LHCN-M2 (cell line): ENCODE results near the gene PRR22. TPM values are rescaled to one million over a fixed set of nuclear protein-coding genes. Genes with fewer than 3 reads are reported as not detected.

ENCODE experiments used
- DNase-seq: peaks from one replicate; pipeline ENCODE4 v3.0.0-alpha.2; 2012; ENCODE audit warnings: low read depth
- total RNA-seq: library from RNA; depleted of rRNA; stranded (reverse); fragments of >200 nt; gene quantifications from 2 replicates; pipeline ENCODE4 v1.2.3, GENCODE V29; 2014

Gene PRR22
- total RNA-seq, 1 experiment from 2014 or later, result 2.0 TPM

DNA sequence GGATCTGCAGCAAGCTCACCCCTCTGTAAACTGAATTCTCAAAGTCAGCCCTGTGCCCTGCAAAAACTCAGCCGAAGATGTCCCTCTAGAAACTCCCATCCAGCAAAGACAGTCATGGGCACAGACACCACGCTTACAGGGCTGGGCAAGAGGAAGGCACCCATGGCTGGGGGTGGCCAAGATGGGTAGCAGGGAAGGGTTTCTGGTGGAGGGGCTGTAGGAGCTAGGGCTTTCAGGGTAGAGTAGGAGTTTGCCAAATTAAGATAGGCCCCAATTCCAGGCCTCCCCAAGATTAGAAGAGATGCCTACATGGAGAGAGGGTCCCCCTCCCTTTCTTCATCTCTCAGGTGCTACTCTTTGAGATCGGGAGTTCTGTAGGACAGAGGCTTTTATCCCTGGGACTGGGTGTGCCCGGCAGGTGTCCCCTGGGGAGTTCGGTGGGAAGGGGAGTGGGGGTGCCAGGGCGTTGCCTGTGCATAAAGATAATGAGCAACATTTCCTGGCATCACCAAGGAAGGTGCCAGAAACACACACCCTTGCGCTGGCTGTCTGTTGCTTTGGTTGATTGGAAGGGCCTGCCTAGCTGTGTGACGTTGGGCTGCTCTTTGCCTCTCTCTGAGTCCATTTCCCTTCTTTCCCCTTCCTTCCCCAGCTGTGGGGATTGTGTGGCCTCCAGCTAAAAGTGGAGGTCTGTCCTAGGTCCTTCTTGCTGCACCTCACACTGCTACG, 29.7 kb upstream of the PRR22 start:
- DNase-seq, result no peak

DNA sequence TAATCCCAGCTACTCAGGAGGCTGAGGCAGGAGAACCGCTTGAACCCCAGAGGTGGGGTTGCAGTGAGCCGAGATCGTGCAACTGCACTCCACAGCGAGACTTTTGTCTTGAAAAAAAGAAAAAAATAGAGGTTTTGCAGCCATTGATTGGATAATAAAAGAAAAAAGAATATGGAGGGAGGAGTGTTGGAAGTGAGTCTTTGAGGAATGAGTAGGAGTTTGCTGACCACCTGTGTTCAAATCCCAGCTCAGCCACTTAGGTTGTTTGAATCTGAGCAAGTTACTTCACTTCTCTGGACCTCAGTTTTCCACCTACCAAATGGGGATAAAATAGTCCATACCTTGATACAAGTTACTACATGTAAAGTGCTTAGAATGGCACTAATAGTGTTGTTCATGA, 26.6 kb upstream of the PRR22 start:
- DNase-seq, result no peak

DNA sequence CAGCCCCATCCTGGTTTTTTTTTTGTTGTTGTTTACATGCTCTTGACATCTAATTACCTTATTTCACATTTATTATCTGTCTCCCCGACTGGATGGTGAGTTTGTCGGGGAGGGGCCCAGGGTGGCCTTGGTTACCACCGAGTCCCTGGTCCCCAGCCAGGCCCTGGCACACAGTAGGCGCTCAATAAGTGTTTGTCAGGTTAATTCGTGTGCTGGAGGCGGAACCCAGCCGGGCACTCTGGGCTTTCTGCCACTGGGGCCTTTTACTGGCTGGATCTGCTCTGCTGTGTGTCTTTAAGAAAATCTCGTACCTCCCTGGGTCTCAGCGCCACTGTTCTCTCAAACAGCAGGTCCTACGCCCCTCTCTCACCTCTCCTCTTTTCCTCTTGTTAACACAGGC, 24.9 kb upstream of the PRR22 start:
- no peak for DNase-seq

DNA sequence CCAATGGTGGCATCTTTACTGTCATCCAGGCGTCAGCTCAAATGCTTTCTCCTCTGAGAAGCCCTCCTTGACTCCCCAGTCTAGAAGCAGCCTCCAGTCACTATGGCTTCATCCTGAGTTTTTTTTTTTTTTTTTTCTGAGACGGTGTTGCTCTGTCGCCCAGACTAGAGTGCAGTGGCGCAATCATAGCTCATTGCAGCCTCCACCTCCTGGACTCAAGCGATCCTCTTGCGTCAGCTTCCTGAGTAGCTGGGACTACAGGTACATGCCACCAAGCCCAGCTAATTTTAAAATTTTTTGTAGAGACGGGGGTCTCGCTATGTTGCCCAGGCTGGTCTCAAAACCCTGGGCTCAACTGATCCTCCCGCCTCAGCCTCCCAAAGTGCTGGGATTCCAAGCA, 24.5 kb upstream of the PRR22 start:
- DNase-seq, result no peak

DNA sequence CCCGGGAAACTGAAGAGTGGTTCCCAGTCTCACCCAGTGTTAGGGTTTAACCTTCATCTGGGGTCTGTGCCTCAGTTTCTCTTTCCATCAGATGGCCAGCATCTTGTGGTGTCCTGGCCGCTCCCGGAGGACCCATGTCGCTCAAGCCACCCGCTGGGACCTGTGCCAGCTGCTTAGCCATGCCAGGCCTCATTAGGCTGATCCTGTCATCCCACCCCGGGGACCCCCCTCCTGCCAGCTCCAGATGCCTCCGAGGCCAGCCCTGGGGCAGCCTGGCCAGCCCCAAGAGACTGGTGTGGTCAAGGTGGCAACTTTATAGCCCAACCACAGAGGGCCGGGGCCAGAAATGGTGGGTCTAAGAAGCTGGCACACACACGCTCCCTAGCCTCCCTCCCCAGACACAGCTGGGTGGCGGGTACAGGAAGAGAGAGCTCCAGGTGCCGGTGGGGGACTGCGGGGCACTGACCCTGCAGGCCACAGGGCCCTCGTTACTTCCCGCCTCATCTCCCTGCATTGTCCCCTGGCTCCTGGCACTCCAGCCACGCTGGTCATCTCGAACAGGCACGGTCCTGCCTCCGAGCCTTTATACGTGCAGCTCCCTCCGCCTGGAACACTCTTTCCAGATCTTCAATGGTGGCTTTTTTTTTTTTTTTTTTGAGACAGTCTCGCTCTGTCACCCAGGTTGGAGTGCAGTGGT, 23.7 kb upstream of the PRR22 start:
- DNase-seq, result no peak

DNA sequence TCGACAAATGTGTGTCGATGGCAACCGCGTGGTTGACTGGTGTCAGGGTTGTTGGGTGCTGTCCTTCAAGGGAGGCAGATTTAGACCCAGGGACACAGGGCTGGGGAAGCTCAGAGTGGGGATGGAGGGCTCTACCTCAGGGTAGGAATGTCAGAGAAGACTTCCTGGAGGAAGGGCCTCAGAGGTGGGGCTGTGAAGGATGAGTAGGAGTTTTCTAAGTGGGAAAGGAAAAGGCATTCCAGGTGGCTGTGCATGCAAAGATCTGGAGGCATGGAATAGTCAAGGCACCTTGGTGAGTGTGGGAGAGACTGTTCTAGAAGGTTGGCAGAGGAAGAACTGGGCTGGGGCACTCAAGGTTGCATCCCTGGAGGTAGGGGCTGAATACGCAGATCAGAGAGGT, 22.4 kb upstream of the PRR22 start:
- DNase-seq, result no peak

DNA sequence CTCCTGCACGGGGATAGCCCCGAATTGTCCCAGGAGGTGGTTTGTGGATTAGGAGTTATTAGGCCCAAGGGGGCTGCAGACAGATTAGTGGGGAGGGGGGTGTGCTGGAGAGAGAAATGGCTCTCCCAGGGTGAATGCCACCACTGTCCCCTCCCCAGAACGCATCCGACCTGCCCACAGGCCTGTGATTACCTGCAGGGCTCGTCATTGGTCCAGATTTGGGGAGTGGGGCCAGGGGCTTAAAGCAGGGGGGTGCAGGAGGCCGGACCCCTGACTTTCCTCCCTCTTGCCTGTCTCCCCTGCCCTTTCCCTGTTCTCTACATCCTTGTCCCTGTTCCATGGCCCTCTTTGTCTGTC, 21.6 kb upstream of the PRR22 start:
- DNase-seq, result no peak

DNA sequence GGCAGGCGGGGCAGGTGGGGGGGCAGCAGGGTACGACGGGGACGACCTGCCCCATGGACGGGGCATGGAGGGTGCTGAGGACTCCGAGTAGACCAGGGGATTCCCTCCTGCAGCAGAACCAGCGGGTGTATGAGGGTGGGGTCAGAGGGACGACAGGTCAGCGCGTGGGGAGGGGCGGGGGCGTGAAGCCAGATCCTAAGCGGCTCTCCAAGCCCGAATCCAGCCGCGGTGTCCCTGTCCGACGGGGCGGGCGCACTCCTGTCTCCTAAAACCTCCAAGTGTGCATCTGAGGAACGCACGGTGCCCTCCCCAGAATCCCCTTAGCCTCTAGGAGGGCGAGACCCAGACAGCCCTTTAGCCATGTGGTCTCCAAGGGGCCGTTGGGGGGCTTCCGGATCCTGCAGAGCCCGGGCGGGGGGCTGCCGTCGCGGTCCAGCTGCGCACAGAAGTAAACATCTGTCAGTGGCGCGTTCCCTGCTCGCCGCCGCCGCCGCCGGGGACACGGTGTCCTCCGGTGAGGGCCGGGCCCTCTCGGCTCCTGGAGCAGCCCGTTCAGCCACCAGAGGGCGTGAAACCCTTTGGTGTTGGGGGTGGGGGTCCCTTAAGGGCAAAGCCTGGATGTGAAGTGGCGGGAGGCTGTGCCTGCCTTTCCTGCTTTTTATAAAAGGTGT, 21.1 kb upstream of the PRR22 start:
- no peak for DNase-seq

DNA sequence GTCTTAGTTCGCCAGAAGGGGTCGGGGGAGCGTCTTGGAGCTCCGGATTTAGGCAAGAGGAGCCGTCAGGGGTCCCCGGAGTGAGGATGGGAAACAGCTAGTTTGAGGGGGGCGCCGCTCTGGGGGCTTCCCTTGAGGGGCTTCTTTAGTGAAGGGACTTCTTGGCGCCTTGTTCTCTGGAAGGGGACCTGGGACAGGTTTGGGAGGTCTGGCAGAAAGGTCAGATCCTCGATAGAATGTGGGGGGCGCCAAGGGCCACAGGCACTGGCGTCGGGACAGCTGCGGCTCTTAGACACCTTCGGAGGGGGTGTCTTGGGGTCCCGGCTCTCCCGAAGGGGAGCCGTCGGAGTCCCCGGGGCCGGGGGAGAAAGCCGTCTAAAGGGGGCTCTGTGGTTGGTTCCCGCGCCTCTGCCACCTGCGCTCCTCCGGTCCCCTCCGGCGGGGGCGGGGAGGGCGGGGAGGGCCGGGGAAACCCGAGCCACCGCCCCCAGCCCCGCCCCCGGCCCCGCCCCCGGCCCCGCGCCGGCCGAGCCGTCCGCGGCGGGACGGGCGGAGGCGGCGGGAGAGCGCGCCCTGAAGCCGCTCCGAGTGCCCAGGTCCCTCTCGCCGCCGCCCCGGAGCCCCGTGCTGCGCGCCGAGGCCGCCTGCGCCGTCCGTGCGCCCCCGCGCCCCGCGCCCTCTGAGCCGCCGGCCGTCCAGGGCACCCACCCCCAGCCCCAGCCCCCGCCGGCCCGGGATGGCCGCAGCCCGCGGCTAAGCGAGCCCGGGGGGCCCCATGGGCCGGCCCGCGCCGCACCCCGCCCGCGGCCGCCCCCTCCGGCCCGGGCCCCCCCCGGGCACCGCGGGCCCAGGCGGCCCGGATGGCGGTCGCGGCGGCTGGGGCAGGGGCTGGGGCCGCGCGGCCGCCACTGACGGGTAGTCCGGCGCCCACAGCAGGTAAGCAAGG, 20.2 kb upstream of the PRR22 start, which contains the start of gene NRTN:
Gene NRTN (plus strand): TSS at position 552 of the 946 bp plus-strand sequence. CDS start 19,099 bp downstream, outside the sequence.
- DNase-seq, result no peak

DNA sequence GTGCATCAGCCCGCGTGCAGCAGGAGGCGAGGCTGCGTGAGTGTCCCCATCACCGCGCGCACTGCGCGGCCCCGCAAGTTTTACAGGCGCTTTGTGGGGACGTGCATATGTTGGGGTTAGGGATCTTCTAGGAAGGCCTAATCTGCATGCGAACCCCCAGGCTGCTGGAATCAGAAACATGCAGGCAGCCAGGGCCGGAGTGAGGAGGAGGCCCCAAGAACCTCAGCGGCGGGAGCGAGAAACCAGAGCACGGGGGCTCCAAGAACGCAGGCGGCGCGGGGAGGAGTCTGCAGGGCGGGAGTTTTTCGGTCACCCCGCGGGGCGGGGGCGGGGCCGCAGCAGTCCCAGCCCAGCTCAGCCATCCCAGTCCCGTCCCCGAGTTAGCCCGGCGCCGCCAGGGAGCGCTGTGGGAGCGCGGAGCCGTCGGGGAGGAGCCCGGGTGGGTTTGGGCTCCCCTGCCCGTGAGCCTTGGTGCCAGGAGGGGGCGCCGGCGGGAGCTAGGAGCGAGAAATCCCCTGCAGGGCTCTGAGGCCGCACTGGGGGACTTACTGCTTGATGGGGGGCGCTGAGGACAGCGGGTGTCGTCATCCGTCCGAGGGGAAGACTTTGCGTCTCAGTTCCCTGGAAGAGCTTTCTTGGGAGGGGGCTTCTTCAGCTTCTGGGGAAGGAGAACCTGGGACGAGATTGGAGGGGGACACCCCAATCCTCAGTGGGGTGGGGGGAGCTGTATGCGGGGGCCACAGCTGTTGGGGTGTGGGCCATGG, 19.4 kb upstream of the PRR22 start:
- peak; percentile 78 for DNase-seq

DNA sequence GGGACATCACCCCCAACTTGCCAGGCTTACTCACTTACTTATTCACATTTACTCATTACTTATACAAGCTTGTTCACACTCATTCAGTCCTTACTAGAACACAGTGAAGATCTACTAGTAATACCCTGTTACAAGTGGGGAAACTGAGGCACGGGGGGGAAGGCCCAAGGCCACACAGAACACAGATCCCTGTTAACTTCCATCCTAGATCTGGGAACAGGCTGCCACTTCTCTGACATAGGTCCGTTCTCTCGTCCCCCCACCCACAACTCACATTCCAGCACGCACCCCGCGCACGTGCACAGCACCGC, 18.9 kb upstream of the PRR22 start:
- no peak for DNase-seq

DNA sequence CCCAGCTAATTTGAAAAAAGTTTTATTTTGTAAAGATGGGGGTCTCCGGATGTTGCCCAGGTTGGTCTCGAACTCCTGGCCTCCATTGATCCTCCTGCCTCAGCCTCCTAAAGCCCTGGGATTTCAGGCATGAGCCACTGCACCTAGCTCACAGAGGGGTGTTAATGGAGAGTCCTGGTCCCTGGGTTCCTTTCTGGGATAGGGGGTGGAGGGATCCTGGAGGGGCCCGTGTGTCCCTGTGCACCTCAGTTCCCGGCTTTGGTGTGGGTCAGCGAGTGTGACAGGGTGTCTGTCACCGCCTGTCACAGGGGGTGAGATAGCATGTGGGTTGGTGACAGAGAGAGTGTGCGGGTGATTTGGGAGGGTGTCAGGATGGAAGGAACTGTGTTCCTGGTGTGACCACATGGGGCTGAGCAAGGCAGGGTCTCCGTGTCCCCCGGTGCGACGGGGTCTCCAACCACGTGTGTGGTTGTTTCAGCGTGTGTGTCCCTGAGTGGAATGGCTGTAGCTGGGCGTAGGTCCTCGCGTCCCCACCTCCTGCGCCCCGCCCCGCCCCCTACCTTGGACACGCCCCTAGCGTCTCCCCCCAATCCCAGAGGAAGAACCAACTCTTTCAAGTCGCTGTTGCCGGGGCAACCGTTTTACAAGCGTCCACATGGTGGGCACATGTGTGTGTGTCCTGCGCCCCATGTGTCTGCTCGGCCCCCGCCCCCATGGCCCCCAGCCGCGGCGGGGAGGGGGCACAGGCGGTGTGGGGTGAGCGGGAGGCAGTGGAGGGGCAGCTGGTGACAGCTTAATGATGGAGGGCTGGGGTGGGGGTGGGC, 17.5 kb upstream of the PRR22 start:
- DNase-seq, result peak; percentile 35

DNA sequence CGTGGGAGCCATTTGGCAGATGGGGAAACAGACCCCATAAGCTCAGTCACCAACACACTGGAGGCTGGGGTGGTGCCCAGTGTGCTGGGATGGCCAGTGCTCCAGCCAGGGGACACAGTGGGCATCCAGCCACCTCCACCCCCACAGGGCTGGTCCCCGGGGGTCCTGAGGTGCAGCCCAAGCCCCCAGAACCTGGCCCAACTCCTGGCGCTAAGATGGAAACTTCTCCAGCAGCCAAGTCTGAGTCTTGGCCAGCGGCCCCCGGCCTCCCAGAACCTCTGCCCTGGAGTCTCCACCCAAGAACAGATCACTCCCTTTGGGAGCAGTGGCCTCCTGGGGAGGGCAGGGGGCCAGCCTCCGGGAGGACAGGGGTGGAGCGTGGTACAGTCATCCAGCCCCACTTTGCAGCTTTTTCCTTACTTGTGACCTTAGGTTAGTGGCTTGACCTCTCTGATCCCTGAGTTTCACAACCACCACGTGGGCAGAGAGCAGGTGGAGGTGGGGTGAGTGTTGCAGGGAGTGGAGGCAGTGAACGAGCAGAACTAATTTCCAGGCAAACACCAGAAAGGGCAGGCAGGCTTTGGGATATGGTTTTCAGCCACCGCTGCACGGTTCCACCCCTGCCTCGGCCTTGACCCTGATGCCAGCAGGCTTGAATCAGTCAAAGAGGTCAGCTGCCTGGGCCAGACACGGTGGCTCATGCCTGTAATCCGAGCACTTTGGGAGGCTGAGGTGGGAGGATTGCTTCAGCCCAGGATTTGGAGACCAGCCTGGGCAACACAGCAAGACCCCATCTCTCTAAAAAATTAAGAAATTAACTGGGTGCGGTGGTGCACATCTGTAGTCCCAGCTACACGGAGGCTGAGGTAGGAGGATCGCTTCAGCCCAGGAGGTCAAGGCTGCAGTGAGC, 16.1 kb upstream of the PRR22 start:
- no peak for DNase-seq

DNA sequence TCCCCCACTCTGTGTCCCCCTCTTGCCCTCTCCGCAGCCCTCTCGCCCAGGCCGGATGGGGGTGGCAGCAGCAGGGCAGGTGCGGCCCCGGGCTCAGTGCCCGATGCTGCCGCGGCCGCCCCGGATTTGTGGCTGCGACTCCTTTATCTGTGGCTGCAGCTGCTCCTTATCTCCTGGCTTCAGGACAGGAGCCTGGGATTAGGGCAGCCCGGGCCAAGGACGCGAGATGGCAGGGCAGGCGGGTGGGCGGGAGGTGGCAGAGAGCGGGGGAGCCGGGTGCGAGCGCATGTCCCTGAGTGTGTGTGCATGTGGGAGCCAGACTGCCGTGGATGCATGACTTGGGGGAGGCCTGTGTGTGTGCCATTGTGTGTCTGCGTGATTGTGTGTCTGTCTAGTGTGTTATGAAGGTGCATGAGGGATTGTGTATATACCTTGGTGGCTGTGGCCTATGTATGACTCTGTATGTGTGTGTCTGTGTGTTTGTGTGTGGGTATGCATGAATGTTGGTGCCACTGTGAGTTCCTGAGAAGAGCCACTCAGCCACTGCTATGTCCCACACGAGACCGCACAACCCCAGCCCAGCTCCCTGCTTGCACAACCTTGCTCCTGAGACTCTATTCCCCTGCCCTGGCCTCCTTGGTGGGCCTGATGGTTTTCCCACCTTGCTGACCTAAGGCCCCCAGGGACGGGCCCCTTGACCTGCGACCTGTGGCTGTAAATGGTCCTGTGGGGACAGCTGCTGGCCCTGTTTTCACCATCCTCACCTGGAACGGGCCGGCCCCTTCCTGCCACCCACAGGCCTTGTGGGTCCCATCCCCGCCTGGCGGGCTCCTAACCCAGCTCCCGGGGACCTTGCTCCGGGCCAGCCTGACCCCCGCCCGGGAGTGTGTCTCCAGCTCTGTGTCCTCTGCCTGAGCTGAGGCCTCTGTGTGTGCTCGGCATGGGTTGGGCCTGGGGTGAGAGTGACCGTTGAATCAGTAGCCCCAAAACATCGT, 15.0 kb upstream of the PRR22 start:
- DNase-seq, result no peak

DNA sequence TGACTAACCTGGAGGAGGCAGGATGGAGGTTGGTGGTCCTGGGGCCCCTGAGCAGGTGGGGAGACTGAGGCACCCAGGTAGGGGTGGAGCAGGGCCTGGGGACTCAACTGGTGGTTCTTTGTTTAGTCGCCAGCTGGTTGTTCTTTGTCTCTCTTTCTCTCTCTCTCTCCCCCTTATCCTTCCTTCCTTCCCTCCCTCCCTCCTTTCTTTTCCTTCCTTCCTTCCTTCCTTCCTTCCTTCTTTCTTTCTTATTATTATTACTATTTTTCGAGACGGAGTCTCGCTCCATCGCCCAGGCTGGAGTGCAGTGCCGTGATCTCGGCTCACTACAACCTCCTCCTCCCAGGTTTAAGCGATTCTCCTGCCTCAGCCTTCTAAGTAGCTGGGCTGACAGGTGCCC, 13.7 kb upstream of the PRR22 start:
- no peak for DNase-seq

DNA sequence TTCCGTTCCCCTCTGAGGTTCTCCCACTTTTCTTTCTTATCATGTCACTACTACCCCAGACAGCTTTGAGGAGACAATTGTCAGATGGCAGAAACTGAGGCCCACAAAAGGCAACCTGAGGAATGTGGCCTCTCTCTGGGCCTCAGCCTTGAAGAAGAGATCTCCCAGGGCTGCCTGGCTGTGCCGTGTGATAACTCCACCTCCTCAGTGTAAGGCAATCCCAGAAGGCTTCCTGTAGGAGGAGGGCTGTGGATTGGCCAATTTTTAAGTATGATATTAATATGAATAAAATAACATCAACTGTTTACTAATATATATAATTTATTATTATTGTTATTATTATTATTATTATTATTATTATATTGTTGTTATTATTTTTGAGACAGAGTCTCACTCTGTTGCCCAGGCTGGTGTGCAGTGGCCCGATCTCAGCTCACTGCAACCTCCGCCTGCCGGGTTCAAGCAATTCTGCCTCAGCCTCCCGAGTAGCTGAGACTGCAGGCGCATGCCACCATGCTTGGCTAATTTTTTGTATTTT, 10.9 kb upstream of the PRR22 start:
- DNase-seq, result no peak

DNA sequence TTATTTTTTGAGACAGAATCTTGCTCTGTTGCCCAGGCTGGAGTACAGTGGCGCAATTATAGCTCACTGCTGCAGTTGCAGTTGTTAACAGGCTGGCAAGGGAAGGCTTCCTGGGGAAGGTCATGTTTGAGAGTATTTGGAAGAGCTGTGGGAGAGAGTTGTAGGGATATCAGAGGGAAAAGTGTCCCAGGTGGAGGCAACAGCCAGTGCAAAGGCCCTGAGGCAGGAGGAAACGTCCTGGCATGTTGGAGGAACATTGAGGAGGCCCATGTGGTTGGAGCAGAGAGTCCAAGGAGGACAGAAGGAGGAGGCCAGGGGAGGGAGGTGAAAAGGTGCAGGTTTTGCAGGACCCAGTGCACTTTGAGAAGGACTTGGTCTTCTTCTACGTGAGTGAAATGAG, 8.6 kb upstream of the PRR22 start:
- DNase-seq, result no peak

DNA sequence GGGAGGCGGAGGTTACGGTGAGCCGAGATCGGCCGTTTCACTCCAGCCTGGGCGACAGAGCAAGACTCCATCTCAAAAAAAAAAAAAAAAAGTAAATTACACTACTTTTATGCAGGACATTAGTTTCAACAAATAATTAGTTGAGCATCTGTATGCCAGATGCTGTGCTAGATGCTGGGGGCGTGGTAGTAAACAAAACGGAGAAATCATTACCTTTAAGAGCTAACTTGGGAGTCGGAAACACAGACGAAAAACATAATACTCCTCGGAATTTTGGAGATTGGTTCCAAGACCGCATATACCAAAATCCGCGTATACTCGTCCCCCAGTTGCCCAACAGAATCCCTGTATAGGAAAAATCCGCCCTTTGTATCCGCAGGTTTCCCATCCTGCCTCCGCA, 7.7 kb upstream of the PRR22 start:
- DNase-seq, result no peak
